MM.1S (cell line): ENCODE measurements around the gene LDLRAD4.

Experiments
- EZH2 ChIP-seq: fragments of 300-600 bp; sonication (generic); optimal IDR thresholded peaks from 2 replicates; pipeline ENCODE3; 2017; ENCODE audit warnings: low read depth, mild to moderate bottlenecking, antibody characterized with exemption, low read length, mixed read lengths
- TF ChIP-seq, protein P1 (sequence below): fragments of 300-600 bp; sonication (generic); IDR thresholded peaks from 2 replicates; pipeline ENCODE4 v1.5.1; 2016; ENCODE audit warnings: antibody characterized with exemption, low read length, mixed read lengths

GRCh38 chr18:13548966-13549879 lies 330.7 kb downstream of the LDLRAD4 start:
- TF ChIP-seq EZH2, result no peak
- TF ChIP-seq, protein P1, sequence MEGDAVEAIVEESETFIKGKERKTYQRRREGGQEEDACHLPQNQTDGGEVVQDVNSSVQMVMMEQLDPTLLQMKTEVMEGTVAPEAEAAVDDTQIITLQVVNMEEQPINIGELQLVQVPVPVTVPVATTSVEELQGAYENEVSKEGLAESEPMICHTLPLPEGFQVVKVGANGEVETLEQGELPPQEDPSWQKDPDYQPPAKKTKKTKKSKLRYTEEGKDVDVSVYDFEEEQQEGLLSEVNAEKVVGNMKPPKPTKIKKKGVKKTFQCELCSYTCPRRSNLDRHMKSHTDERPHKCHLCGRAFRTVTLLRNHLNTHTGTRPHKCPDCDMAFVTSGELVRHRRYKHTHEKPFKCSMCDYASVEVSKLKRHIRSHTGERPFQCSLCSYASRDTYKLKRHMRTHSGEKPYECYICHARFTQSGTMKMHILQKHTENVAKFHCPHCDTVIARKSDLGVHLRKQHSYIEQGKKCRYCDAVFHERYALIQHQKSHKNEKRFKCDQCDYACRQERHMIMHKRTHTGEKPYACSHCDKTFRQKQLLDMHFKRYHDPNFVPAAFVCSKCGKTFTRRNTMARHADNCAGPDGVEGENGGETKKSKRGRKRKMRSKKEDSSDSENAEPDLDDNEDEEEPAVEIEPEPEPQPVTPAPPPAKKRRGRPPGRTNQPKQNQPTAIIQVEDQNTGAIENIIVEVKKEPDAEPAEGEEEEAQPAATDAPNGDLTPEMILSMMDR, result no peak
